Fibroblast of mammary gland (primary cell): Measurements from ENCODE around the gene GET3.

ENCODE experiments used
- DNase-seq: peaks from one replicate; pipeline ENCODE4 v3.0.0-alpha.2; 2010; ENCODE audit warnings: low read depth
- H3K4me3 ChIP-seq: 2 replicates; pipeline ENCODE4 v1.5.1; 2011; ENCODE audit warnings: low read depth, mild to moderate bottlenecking, low read length, moderate library complexity; ENCODE audit not compliant: control insufficient read depth
- TF ChIP-seq, protein P1 (sequence below): conservative IDR thresholded peaks from 2 replicates; pipeline ENCODE4 v1.5.1; 2011; ENCODE audit warnings: low read depth, low read length, inconsistent platforms; ENCODE audit not compliant: control insufficient read depth, insufficient read depth

The GET3 gene

DNA sequence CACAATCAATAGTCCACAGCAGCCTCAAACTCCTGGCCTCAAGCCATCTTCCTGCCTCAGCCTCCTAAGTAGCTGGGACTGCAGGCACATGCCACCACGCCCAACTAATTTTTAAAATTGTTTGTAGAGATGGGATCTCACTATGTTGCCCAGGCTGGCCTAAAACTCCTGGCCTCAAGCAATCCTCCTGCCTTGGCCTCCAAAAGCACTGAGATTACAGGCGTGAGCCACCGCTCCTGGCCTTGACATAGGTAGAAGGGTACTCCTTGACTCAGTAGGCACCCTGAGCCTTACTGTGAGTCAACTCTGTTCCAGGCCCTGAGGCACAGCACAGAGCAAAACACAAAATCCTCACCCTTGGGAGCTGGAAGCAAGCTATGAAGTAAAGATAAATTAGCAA lies 21.4 kb upstream of the GET3 start:
- H3K4me3 ChIP-seq = no peak overlapping the region
- DNase-seq = no peak
- TF ChIP-seq, protein P1, sequence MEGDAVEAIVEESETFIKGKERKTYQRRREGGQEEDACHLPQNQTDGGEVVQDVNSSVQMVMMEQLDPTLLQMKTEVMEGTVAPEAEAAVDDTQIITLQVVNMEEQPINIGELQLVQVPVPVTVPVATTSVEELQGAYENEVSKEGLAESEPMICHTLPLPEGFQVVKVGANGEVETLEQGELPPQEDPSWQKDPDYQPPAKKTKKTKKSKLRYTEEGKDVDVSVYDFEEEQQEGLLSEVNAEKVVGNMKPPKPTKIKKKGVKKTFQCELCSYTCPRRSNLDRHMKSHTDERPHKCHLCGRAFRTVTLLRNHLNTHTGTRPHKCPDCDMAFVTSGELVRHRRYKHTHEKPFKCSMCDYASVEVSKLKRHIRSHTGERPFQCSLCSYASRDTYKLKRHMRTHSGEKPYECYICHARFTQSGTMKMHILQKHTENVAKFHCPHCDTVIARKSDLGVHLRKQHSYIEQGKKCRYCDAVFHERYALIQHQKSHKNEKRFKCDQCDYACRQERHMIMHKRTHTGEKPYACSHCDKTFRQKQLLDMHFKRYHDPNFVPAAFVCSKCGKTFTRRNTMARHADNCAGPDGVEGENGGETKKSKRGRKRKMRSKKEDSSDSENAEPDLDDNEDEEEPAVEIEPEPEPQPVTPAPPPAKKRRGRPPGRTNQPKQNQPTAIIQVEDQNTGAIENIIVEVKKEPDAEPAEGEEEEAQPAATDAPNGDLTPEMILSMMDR = no peak

DNA sequence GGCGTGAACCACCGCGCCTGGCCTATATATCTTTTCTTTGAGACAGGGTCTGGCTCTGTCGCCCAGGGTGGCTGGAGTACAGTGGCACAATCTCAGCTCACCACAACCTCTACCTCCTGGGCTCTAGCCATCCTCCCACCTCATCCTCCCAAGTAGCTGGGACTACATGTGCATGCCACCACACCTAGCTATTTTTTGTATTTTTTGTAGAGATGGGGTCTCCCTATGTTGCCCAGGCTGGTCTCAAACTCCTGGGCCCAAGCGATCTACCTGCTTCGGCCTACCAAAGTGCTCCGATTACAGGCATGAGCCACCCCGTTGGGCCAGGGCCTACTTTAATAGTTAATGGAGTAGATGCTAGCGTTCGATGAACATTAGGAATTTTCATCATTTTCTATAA lies 17.0 kb upstream of the GET3 start:
- no peak for DNase-seq
- TF ChIP-seq, protein P1 = no peak
- H3K4me3 ChIP-seq = peak overlapping the region; percentile 93

DNA sequence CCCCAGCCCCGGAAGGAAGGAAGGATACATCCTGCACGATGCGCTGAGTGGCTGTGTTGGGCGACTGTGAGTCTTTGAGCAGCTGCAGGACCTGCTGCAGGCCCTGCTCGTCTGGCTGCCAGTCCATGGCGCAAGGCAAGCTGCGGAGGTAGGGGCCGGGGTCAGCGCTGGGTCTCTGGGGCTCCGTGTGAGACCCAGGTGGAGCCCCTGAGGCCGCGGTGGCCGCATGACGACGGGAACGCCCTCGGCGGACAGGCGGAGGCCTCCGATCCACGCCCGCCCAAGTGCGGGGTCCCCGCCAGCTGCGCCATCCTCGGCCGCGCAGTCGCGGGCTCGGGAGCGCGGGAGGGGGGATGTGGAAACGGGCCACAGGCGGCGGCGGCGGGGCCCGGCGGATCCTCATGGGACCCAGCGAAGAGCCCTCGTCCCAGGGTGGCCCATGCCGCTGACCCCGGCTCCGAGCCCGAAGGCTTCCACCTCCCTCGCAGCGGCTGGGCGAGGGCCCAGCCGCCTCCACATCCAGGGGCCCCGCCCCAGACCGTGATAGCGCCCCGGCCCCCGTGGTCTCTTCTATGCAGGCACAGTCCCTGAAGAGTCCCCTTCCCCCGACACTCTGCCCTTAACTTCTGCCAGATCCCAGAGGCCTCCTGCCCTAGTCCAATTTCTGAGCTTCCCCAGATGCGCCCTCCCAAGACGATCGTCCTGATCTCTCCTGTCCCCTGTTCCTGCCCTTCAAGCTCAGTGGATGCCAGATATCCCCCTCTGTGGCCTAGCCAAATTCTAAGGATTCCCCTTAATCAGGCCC lies 16.2 kb upstream of the GET3 start:
- peak overlapping the region; percentile 93 for H3K4me3 ChIP-seq
- TF ChIP-seq, protein P1 = no peak
- no peak for DNase-seq

DNA sequence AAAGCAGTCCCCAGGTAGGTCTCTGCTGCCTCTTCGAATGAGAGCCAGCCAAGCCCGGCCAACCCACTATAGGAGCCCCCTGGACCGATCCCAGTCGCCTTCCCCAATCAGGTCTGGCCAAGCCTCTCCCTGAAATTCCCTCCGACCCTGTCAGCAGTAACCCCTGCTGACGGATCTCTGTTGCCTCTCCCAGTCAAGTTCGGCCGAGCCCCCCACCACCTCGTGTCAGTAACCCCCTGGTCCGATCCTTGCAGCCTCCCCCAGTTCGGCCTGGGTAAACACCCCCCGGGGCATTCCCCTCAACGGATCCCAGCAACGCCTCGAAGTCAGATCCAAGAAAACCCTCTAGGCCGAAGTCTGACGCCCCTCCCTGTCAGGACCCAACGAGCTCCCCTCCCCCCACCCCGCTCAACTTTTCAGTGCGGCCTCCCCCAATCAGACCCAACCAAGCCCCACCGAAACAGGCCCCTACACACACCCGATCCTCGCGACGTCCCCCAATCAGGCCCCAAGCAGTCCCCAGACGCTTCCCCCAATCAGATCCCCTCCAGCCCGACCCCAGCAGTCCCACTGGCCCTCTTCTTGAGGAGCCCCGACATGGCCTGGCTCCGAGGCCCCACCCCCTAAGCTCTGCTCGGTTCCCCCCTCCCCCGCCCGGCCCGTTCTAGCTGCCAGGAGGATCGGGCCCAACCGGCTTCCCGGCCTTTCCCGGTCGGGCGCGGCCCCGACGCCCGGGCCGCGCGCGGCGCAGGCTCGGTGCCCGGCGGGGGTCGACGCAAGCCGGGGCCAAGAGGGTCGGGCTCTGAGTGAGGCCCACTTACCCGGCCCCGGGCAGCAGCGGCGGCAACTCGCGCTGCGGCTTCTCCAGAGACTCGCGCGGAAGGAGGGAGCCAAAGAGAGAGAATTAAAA lies 15.4 kb upstream of the GET3 start:
- peak; percentile 64 for DNase-seq
- H3K4me3 ChIP-seq = peak overlapping the region; percentile 93
- TF ChIP-seq, protein P1 = no peak

DNA sequence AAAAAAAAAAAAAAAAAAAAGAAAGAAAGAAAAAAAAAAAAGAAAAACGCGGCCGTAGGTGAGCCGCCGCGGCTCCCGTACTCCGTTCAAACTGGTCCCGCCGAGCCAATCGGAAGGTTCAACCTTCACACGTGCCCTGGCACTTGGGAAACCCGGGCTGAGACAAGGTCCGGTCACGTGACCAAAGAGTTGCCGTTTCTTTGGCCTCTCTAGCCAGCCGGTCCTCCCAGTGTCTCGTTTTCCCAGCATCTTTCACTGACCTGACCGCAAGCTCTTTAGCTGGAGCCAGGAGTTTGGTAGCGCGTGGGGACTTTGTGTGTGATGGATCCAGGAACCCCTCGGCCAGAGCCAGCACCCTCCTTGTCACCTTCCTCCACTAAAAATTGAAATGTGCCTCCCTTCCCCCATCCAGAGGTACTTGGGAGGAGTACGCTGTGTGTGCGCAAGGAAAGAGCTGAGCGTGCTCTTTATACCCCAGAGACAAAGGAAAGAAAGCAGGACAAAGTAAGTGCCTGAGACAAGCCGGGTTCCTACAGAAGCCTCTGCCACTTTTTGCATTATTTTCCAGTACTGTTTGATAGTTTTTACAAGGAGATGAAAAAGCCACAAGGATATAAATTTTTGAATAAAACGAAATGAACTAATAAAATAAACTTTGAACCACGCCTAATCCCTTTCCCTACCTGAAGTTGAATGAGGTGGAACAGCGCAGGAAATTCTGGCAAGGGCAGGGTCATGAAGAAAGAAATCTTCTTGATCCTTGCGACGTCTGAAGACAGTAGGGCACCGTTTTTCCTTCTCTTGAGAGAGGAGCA lies 14.5 kb upstream of the GET3 start:
- peak overlapping the region; percentile 93 for H3K4me3 ChIP-seq
- TF ChIP-seq, protein P1 = no peak
- DNase-seq = peak; percentile 100

DNA sequence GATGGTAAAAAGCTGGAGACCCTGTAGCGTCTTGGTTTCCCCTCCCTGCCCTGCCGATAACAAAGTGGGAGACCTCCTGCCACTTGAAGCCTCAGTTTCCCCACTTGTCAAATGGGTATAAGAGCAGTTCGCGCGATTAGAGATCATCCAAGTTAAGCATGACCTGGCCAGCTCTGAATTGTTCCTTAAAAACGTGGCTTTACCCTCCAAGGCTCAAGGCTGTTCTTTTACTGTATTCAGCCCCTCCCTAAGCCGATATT lies 14.0 kb upstream of the GET3 start:
- peak overlapping the region; percentile 93 for H3K4me3 ChIP-seq
- DNase-seq = peak; percentile 14
- TF ChIP-seq, protein P1 = no peak
